VCaP (cell line): ENCODE results near the gene DEGS2.
A peak's percentile ranks its signal among the peaks of the same experiment; 100 is the strongest.
"Not testable (repeated sequence)": the region's sequence is repeated elsewhere in the genome, so short reads cannot be mapped to it uniquely, and the experiment has no call there.

Source experiments
- H3K27ac ChIP-seq: fragments of 450-650 bp; 2 replicates; pipeline ENCODE4 v1.5.1; 2017
- CTCF ChIP-seq: fragments of 450-650 bp; conservative IDR thresholded peaks from 2 replicates; pipeline ENCODE4 v1.5.1; 2017; ENCODE audit warnings: mild to moderate bottlenecking, moderate library complexity

The DEGS2 gene

GRCh38 chr14:100159094-100159864 is at the start of gene DEGS2:
DEGS2 (minus strand) TSS chr14:100159645; CDS start chr14:100159587, 58 bp downstream.
- H3K27ac ChIP-seq: peak within 1 kb of the TSS; percentile 99
- TF ChIP-seq CTCF: no peak

GRCh38 chr14:100208136-100208535 is 48.7 kb upstream of the DEGS2 start:
- not testable (repeated sequence) for H3K27ac ChIP-seq

- H3K27ac ChIP-seq: not testable (repeated sequence)
Measured at GRCh38 chr14:100207588-100207987, 48.1 kb upstream of the DEGS2 start.

GRCh38 chr14:100204835-100205167 is 45.4 kb upstream of the DEGS2 start:
- not testable (repeated sequence) for H3K27ac ChIP-seq

- H3K27ac ChIP-seq: no peak overlapping the region
Measured at GRCh38 chr14:100203962-100204834, 44.8 kb upstream of the DEGS2 start.

GRCh38 chr14:100203146-100203545 is 43.7 kb upstream of the DEGS2 start:
- no peak overlapping the region for H3K27ac ChIP-seq
- TF ChIP-seq CTCF: no peak

More at GRCh38 chr14:100203962-100204834, 44.8 kb upstream of the DEGS2 start:
- no peak for TF ChIP-seq CTCF

- TF ChIP-seq CTCF: no peak
- no peak overlapping the region for H3K27ac ChIP-seq
Measured at GRCh38 chr14:100202712-100203111, 43.3 kb upstream of the DEGS2 start.

- no peak overlapping the region for H3K27ac ChIP-seq
Measured at GRCh38 chr14:100201701-100202100, 42.3 kb upstream of the DEGS2 start.

More at GRCh38 chr14:100201701-100202100, 42.3 kb upstream of the DEGS2 start:
- no peak for TF ChIP-seq CTCF
